ENCODE measurements around the gene GPR37L1. TPM values are rescaled to one million over a fixed set of nuclear protein-coding genes. Genes with fewer than 3 reads are reported as not detected.
A peak's percentile ranks its signal among the peaks of the same experiment; 100 is the strongest.

The GPR37L1 gene, protein sequence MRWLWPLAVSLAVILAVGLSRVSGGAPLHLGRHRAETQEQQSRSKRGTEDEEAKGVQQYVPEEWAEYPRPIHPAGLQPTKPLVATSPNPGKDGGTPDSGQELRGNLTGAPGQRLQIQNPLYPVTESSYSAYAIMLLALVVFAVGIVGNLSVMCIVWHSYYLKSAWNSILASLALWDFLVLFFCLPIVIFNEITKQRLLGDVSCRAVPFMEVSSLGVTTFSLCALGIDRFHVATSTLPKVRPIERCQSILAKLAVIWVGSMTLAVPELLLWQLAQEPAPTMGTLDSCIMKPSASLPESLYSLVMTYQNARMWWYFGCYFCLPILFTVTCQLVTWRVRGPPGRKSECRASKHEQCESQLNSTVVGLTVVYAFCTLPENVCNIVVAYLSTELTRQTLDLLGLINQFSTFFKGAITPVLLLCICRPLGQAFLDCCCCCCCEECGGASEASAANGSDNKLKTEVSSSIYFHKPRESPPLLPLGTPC
- under 1 TPM in 2 of 4 donors, not detected in 2; 0.22 to 0.34 TPM for total RNA-seq

DNA sequence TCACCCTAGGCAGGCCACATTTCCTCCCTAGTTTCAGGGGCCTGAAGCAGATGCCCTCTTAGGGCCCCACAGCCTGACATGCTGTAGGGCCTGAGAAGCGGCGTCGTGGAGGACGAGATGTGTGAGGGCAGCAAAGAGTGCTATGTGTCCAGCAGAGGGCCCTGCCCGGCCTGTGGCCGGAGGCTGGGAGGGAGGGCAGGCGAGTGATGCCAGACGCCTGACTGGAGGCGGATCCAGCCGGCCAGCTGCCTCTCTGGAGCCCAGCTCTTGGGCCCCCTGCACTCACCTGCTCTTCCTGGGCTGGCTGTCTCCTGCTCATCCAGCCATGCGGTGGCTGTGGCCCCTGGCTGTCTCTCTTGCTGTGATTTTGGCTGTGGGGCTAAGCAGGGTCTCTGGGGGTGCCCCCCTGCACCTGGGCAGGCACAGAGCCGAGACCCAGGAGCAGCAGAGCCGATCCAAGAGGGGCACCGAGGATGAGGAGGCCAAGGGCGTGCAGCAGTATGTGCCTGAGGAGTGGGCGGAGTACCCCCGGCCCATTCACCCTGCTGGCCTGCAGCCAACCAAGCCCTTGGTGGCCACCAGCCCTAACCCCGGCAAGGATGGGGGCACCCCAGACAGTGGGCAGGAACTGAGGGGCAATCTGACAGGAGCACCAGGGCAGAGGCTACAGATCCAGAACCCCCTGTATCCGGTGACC is at the start of gene GPR37L1:
TSS of gene GPR37L1 (plus strand) at position 279 of the 697 bp plus-strand sequence. CDS start at position 326, 47 bp downstream.
- H3K27ac ChIP-seq = peak within 1 kb of the TSS; percentile 24 to 61 (median 40)
- H3K4me3 ChIP-seq (replicated peaks in 1 of 3) = no peak within 1 kb of the TSS

DNA sequence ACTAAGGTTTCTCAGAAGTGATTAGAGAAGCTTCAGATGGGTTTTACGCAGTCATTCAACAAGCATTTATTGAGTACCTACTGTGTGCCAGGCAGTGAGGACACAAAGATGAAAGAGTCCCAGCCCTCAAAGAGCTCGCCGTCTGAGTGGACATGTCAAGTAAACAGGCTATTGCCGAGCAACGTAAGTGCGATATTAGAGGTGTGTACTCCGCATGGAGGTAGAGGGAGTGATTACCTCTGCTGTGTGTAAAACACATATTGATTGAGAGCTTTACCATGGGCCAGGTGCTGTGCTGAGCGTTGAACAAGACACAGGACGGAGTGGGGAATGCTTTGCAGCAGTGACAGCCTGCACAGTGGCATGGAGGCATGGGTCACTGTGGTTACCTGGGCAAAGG is 49.5 kb upstream of the GPR37L1 start:
- no peaks in the 10 kb centered on the region for H3K9me3 ChIP-seq
- intact Hi-C loops (cut with DNase I) = no loop called here
- no peak for DNase-seq
- TF ChIP-seq, protein P1, sequence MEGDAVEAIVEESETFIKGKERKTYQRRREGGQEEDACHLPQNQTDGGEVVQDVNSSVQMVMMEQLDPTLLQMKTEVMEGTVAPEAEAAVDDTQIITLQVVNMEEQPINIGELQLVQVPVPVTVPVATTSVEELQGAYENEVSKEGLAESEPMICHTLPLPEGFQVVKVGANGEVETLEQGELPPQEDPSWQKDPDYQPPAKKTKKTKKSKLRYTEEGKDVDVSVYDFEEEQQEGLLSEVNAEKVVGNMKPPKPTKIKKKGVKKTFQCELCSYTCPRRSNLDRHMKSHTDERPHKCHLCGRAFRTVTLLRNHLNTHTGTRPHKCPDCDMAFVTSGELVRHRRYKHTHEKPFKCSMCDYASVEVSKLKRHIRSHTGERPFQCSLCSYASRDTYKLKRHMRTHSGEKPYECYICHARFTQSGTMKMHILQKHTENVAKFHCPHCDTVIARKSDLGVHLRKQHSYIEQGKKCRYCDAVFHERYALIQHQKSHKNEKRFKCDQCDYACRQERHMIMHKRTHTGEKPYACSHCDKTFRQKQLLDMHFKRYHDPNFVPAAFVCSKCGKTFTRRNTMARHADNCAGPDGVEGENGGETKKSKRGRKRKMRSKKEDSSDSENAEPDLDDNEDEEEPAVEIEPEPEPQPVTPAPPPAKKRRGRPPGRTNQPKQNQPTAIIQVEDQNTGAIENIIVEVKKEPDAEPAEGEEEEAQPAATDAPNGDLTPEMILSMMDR (IDR thresholded peaks at IDR 0.05) = no peak
- TF ChIP-seq POLR2A (IDR thresholded peaks at IDR 0.05) = no peak
- WGBS, 2 donors = 93 to 94% methylated on average over 9 of the region's 9 CpGs
- H3K4me1 ChIP-seq = peaks cover 0 to 8% of the 10 kb centered on the region in 2 donors
- H3K27ac ChIP-seq = no peak overlapping the region
- H3K4me3 ChIP-seq (replicated peaks in 1 of 3) = no peak overlapping the region
- no peaks in the 10 kb centered on the region for H3K27me3 ChIP-seq
- no peaks in the 10 kb centered on the region for H3K36me3 ChIP-seq

More for the DNA sequence above, at the start of gene GPR37L1:
- DNase-seq = peak; percentile 92 to 93
- H3K27me3 ChIP-seq = no peaks in the 10 kb centered on the region
- WGBS, 2 donors = 28 to 42% methylated on average over 10 to 17 of the region's 19 CpGs
- H3K36me3 ChIP-seq = no peaks in the 10 kb centered on the region
- no peaks in the 10 kb centered on the region for H3K9me3 ChIP-seq
- intact Hi-C loops (cut with DNase I) = no loop called here
- TF ChIP-seq, protein P1 (IDR thresholded peaks at IDR 0.05) = peak; percentile 42 to 83 (median 72)
- TF ChIP-seq POLR2A (IDR thresholded peaks at IDR 0.05) = no peak
- H3K4me1 ChIP-seq = peaks cover 9 to 18% of the 10 kb centered on the region in 2 donors

DNA sequence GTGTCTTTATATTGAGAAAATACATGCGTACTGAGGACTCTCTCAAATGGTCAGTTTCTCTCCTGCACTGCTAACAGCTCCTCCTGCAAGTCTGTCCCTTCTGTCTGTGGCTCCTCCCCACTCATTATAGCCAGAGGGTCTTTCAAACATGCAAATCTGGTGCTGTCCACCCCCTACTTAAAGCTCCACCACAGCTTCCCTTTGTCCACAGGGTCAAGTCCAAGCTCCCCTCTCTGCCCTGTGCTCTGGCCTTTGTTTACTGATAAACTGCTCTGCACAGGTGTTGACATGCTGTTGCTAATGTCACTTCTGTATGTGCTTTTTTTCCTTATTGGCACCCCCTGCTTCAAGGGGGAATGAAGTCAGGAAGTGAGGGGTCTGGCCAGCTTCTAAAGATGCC is 47.7 kb upstream of the GPR37L1 start:
- Histone ChIP-seq H3K4me3 (replicated peaks in 1 of 3) (no peak overlapping the region), H3K27me3 (no peaks in the 10 kb centered on the region), H3K9me3 (no peaks in the 10 kb centered on the region), H3K36me3 (no peaks in the 10 kb centered on the region), H3K27ac (no peak overlapping the region), H3K4me1 (peaks cover 0 to 8% of the 10 kb centered on the region in 2 donors)
- WGBS, 2 donors = 87 to 100% methylated on average over 1 of the region's 1 CpG
- intact Hi-C loops (cut with DNase I) = no loop called here
- TF ChIP-seq, protein P1 (IDR thresholded peaks at IDR 0.05) = no peak
- no peak for TF ChIP-seq POLR2A (IDR thresholded peaks at IDR 0.05)
- no peak for DNase-seq

DNA sequence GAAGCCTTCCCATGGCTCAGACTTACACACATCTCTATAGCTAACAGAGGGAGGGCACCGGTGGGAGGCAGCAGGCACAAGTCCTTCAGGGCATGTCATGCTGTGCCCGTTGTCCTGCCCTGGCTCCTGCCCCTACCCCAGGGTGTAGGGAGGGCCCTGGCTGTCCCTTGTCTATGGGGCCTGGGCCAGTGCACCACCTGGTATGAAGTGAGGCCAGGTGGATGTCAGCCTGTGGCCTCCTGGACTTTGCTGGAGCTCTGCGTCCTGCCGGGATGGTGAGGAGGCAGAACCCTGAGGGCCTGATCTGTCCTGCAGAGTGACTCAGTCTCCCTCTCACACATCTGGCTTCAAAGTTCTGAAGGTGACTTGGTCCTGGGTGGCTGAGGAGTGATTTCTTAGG is 47.3 kb upstream of the GPR37L1 start:
- intact Hi-C loops (cut with DNase I) = no loop called here
- H3K27ac ChIP-seq = no peak overlapping the region
- H3K36me3 ChIP-seq = no peaks in the 10 kb centered on the region
- H3K4me1 ChIP-seq = peaks cover 0 to 7% of the 10 kb centered on the region in 2 donors
- no peak overlapping the region for H3K4me3 ChIP-seq (replicated peaks in 1 of 3)
- no peaks in the 10 kb centered on the region for H3K27me3 ChIP-seq
- WGBS, 2 donors = 46 to 90% methylated on average over 2 to 4 of the region's 4 CpGs
- no peak for DNase-seq
- H3K9me3 ChIP-seq = no peaks in the 10 kb centered on the region
- TF ChIP-seq POLR2A (IDR thresholded peaks at IDR 0.05) = no peak
- TF ChIP-seq, protein P1 (IDR thresholded peaks at IDR 0.05) = no peak

All from thyroid gland (tissue), 4 donors.